HG03108 (cell line): Measurements from ENCODE around the gene GRM3.

Source experiments
- ATAC-seq: cut with Tn5 transposase; IDR thresholded peaks from one replicate; pipeline ENCODE4 v1.9.1; 2021; ENCODE audit warnings: moderate library complexity; ENCODE audit not compliant: unreplicated experiment

GRM3 gene

DNA sequence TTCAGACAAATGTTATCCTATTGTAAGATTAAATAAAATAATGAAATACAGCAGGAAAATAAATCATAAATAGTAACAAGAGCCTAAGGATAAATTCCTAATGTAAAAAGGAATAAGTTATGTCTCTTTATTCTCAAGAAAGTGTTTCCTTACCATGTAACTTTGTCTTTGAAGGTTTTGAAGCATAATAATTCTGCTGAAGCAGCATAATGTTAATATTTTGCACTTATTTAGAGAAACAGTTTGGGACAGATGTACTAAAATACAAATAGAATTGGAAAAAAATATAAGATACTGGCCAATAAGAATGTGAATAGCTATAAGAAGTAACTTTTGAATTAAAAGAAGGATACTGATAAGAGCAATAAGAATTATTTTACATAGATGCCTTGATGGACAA is 45.7 kb downstream of the GRM3 start:
- no peak for ATAC-seq

DNA sequence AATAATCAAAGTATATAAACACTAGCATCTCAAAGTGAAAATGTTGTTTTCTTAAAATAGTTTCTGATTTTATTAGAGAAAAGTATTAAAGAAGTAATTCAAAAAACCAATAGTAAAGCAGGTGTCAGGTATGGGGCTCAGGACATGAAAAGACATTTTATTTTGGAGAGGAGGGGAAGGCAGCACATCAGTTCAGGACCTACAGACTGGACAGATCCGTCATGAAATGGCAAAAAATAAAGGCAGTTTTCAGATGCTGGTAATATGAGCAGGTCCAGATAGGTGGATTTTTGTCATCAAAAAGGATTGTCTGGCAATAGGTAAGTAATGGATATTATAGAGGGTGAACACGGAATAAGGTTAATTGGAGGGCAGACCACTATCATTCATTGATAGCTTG is 49.0 kb downstream of the GRM3 start:
- ATAC-seq, result no peak

DNA sequence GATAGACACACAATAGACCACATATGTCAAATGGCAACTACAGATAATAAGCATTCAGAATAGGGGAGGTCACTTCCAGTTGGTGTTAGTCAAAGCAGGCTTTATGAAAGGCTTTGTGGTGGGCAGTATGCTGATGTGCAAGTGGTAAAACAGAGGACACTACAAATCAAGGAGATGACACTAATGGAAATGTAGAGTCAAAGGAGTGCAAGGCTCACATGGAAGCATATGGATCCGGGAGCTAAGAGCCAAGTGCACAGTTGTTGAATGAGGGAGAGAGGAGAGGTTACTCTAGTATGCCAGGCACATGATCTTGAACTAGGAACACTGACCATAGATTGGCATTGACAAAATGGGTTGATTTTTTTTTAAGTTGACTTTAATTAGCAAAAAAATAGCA is 62.7 kb downstream of the GRM3 start:
- ATAC-seq, result no peak

DNA sequence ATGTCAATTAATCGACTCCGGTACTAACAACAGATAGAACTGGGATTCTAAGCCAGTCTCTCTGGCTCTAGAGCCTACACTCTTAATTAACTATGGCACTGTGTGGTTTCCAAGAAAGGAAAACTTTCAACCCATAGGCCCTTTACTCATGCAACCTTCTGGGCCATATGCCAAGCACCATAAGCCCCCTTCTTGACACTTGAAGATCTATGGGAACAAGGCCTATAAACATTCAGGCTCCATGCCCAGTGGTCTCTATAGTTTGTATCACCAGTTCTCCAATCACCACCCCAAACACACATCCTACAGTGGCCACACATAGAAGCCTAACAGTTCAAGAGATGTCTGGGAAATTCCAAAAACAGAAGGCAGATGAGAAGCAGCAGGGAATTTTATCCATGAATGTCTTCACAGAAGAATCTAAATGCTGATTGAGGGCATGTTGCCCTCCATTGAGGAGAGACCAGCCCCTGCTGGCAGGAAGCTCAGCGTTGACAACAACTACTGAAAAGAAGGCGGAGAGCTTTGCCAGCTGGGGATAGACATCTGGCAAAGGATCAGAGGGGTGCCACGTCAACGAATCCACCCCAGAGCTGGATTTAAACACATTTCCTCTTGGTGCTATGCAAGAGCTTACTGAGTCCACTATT is 64.4 kb downstream of the GRM3 start:
- ATAC-seq, result no peak

DNA sequence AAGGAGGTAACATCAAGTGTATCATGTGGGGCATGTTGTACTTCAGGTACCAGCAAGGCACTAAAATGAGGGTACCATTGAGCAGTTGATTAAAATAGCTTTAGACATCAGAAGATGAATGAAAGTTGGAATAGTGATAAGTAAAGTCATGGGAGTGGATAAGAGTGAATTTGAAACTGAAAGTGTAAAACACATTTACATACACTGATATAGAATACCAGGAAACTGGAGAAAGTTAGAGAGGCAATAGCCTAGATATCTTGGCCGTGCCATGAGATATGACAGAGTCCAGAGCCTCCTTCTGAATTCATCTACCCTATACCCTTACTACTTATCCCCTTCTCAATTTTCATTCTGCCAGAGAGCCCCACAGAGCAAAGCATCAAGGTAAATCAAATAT is 76.6 kb downstream of the GRM3 start:
- ATAC-seq, result no peak

DNA sequence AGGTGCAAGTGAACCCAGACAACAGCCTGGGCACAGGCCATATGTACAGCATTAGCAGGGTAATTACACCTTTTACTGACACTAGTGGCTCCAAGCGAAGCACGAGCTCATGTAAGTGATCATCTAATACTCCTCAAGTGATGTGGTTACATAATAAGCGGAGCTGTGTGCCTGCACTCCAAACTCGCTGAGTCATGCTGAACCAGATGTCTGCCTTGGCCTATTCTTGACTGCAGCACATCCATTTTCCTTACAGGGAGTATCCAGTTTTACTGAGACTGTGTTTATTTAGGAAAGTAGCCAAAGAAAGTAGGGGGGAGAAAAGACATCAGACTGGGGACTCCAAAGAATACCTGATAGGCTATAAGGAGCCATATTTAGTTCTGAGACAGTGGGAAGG is 90.1 kb downstream of the GRM3 start:
- ATAC-seq, result no peak

DNA sequence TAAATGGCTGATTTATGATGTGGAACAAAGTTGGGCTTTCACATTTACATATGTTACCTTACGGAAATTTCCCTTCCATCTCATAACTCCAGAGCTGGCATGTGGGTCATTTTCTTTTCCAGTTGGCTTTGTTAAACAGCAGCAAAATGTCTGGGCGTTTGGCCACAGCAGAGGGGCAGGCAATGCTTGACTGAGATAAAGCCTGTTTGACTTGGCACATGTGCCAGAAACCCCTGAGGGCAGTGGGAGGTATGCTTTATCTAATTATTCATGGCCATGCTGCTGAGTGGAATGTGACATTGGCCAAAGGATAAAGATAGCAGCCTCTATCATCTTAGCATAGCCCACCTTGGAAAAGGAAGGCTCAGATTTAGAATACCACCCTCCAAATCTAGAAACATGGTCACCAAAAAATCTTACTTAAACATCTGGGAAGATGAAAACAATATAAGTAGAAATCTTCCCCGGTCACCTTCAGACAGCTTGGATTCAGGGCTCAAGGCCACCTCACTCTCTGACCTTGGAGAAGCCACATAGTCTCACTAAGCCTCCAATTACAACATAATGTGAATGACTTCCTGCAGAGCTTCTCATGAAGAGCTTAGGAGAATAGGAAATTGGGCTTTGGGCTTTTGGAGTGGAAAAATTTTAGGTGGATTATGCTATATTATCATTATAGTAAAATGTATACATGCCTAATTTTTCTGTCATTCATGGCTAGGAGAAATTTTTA is 101.5 kb downstream of the GRM3 start:
- ATAC-seq, result no peak

DNA sequence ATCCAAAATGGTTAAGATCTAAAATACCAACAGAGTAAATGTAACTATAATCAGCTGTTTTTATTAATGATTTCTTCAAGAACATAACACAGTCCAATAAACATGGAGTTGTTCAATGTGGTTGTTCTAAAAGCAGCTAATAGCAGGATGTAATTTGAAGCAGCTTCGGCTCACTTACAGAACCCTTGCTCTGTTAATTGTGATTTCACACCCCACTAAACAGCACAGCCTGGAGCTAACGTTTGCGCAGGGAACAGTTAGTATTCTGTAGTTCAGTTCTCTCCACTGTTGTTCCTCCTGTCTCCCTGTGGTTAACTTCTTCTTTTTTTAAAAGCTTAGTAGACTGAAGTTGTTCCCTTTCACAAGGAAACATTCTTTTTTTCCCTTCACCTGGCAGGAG is 104.0 kb downstream of the GRM3 start:
- no peak for ATAC-seq

DNA sequence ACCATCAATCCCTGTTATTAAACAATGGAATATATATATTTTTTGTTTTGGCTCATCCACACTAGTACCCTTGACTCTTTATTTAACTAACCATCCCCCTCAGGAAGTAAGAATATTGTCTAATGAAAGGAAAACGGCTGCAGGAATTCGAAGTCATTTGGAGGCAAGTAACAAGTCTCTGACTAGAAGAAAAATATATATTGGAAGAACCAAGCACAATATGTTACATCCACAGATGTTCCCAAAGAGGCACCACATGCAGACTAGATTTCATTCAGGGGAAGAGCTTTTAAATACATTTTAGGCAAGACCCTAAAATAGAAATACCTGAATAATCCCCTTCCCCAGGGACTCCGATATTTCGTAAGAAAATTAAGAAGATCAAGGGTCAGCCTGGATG is 104.5 kb downstream of the GRM3 start:
- ATAC-seq, result no peak

DNA sequence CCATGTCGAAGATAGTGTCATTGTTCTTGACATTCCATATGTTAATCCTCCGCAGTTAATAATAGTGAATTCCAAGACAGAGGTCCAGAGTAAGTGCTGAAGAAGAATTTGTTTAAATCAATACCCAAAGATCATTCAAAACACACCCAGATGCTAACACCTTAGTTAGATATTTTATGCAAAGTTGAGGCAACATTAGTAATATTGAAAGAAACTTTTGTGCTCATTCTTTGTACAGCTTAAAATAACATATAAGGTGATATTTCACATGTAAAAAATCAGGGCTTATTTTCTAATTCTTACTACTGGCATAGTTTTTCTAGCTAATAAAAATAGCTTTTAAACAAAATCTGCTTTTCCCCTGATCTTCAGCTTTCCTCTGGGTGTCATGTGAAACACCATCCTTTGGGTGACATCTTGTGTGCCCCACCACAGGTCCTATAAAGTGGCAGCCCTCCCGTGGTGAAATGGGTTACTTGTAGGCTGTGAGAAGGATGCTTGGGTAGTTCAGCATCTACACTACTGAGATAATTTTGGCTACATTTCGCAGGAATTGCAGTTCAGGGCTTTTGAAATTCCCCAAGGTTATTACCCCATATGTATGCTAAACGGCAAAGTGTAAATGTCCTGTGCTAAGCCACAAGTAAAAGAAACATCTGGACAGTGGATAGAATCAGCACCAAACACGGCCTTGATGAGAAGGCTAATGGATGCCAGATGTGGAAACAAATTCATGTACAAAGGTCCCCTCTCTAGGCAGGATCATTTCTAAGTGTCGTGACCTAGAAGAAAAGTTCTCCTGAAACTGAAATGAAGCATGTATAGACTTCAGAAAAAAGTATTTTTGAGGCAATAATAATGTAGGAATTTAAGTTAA is 105.4 kb downstream of the GRM3 start:
- no peak for ATAC-seq

DNA sequence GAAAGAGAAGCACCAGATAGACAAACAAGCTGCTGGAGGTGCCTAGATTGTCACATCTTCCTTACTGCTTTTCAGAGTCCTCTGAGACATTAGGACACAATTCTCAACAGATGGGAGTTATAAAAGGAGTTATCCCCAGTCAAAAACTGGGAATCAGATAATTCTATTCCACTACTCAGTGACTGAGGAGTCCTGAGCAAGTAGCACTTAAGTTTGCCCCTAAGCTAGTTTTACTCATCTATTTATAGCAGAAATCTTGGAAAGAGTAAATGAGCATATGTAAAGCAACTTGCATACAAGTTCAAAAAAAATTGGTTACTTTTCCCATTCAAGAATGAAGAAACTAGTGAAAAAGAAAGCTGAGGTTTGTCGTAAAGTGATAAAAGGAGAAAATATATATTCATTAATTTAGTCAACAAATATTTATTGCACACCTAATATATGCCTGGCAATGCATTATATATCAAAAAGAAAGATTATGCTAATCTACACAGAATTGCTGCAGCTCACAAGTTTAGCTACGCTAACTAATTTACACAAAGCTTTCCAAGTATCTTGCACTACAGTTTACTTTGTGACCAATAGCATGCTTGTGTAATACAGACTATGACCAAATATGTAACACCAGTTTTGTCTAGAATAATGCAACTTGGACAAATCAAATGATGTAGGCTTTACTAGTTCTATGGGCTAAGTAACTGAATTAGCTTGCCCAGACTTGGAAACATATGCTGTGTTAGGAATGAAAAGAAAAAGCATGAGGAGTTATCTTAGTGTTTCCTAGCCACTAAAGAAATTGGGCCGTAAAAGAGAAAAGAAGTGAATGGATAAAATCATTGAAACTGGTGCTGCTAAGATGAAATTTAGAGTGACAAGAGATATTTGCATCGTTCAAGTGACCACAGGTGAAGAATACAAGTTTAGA is 106.3 kb downstream of the GRM3 start:
- no peak for ATAC-seq

DNA sequence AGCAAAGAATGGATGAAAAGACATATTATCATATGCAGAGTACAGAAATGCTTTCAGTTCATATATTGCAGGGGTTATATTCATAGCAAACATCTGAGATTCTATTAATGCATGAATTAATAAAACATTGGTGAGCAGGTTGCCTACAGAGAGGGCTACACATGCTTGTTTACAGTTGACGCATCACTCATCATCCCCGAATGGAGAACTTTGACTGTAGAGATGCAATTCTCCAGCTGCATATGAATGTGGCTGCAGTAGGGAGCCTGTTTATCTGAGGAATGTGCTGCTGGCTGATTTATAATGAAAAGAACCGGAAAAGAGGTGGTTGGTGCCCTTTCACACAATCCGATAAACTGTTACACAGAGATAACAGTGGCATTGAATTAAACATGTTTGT is 116.5 kb downstream of the GRM3 start:
- ATAC-seq, result no peak

DNA sequence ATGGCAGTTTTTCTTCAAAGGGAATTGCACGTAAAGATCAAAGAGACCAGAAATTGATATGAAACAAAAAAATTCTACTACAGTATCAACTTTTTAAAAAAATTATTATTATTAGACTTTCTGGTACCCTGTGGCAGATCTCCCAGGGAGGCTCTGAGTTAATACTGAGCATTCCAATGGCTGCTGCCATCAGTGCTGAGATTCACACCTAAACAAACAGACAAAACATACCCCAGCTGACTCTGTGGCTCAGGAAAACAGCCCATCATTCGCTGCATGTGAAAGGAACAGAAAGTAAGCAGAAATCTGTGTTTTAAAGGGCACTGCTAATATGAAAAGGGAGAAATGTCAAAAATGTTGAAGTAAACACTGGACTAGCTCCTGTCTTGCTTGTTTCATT is 118.4 kb downstream of the GRM3 start:
- ATAC-seq, result no peak

DNA sequence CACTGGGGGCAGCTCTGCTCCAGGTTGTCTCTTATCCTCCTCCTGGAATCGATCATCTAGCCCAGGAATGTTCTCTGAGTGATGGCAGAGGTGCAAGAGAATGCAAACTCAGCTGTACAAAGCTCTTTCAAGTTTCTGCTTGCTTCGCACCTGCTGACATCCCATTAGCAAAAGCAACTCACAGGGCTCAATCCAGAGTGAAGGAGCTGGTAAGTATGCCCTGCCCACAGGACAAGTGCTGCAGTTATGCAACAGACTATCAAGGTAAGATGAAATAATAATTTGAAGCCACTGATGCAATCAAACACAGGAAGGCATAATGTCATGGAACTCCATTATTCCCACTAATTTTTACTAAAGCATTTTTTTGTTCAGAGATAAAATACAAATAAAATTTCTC is 122.2 kb downstream of the GRM3 start:
- ATAC-seq, result no peak

DNA sequence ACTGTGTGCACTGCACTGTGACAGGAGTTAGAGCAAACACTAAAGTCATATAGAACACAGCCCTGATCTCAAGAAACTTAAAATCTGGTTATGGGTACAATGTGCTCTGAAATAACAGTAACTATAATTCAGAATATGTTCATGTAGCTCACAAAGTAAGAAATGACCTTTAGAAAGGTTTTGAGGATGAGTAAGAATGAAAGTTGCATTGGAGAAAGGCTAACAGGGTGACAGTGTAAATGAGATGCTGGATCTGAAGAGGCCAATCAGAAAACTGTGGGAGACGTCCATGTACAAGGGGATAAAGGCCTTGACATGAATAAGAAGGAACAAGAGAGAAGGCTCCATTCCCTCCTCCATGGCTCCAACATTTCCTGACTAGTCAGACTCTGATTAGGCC is 124.7 kb downstream of the GRM3 start:
- no peak for ATAC-seq

DNA sequence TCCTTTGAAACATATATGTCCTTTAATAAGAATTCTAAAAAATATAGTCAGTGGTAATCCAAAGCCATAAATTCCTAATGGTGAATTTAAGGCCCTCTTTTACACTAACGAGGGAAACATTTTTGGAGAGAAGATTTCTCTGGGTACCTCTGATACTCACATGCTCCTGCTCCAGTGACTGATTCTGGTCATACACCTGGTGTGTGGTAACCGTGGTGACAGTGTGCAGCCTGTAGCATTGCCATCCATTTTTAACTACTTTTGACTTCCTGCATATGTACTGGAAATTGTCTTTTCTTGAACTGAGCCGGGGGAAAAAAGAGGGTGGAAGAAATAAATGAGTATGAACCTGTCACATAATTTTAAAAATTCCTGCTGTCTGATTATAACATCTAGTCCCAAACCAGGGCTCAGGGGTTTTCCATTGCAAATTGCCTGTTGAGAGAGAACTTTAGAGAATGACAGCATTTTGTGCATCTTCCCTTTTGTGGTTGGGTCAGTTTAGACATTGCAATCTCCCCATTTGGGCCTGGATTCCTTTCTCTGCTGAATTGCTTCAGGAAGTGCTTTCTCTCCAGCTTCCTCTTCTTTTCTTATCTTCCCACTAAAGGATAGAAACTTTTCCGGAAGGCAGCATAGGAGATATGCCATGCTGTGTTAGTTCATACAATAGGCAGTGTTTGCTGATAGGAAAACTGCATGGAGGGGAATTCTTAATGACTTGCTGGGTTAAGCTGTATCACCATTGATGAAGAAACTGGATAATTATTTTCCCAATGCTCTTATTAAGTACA is 125.5 kb downstream of the GRM3 start:
- ATAC-seq, result no peak

DNA sequence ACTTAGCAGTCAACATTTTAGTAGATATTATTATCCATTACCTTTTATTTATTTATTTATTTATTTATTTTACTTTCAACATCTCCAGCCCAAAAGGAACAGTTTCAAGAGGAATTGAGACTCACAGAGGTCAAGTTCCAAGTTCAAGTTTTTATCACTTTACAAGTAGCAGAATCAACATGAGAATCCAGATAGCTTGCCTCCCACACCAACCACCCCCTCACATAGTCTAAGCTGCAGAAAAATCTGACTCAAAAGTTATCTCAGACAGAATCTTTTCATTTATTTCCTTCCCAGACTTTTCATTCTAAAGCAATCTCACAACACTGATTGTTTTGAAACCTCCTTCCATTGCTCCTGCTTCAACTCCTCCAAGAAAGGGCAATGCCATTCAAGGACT is 129.6 kb downstream of the GRM3 start:
- no peak for ATAC-seq

DNA sequence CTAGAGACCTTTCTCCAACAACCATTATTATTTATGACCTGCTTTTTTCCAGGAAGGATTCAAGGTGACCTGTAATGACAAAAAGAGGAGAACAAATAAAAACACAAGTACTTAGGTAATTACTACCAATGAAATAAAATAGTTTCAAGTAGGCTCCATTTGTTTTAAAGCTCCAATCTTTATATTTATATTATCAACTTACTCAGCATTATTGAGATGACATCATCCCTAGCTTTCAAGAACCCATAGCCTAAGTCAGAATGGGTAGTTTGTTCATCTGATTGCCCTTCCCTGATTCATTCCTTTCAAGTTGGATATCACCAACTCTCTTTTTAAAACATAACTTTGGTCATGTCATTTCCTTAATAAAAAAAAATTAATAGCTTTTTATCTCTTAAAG is 131.5 kb downstream of the GRM3 start:
- no peak for ATAC-seq

DNA sequence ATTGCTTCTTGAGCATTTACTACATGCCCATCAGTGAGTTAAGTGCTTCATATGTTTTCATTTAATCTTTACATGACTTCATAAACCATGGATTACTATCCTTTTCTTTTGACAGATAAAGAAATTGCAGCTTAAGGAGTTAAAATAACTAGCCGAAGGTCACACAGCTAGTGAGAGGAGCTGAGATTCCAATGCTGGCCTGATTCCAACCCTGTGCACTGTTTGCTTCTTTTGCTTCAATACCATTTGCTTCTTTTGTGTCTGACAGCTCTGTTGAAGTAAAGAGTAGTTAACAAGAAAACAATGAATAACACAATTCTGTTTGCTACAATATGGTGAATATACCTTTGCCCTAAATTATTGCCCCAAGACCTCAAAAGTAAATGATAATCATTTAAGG is 132.4 kb downstream of the GRM3 start:
- ATAC-seq, result no peak

DNA sequence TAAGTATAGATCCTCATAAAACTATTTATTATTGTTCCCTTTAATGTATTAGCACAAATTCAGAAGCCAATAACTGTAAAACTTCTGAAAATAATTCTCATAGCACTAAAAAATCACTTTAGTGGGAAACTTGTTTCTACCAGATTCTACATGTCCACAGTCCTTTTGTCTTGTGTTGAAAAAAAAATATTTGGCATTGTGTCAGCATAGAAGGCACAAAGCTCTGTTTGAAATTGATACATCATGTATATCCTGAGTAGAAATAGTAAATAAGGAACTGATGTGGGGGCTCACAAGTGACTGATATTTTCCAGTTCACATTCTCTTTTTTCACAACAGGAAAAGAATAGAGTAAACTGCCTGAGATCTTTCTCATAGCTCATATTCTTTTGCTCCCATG is 134.6 kb downstream of the GRM3 start:
- no peak for ATAC-seq
